ENCODE measurements around the gene BTBD1. TPM values are rescaled to one million over a fixed set of nuclear protein-coding genes. Genes with fewer than 3 reads are reported as not detected.

The BTBD1 gene
- 47.6 and 62.1 TPM in 2 replicates for total RNA-seq

- H3K4me3 ChIP-seq (ENCODE audit: low read depth, low read length), result peak within 1 kb of the TSS; percentile 86
- TF ChIP-seq CTCF (conservative IDR thresholded peaks at IDR 0.05; ENCODE audit: low read depth, low read length), result peak; percentile 6
- peak; percentile 30 for DNase-seq (ENCODE audit: low read depth)
These were observed at the start of gene BTBD1 for GRCh38 chr15:83066734-83067637. Gene BTBD1 (minus strand): TSS chr15:83067252. CDS start chr15:83067151, 101 bp downstream.

GRCh38 chr15:83115831-83116565 lies 48.9 kb upstream of the BTBD1 start:
- TF ChIP-seq CTCF (conservative IDR thresholded peaks at IDR 0.05; ENCODE audit: low read depth, low read length), result no peak
- H3K4me3 ChIP-seq (ENCODE audit: low read depth, low read length), result no peak overlapping the region
- DNase-seq (ENCODE audit: low read depth), result no peak

GRCh38 chr15:83115410-83115809 lies 48.4 kb upstream of the BTBD1 start:
- TF ChIP-seq CTCF (conservative IDR thresholded peaks at IDR 0.05; ENCODE audit: low read depth, low read length), result no peak
- no peak for DNase-seq (ENCODE audit: low read depth)

GRCh38 chr15:83114856-83115255 lies 47.8 kb upstream of the BTBD1 start:
- no peak overlapping the region for H3K4me3 ChIP-seq (ENCODE audit: low read depth, low read length)
- no peak for TF ChIP-seq CTCF (conservative IDR thresholded peaks at IDR 0.05; ENCODE audit: low read depth, low read length)
- DNase-seq (ENCODE audit: low read depth), result no peak

More at GRCh38 chr15:83115410-83115809, 48.4 kb upstream of the BTBD1 start:
- H3K4me3 ChIP-seq (ENCODE audit: low read depth, low read length), result no peak overlapping the region

GRCh38 chr15:83113881-83114674 lies 47.0 kb upstream of the BTBD1 start:
- H3K4me3 ChIP-seq (ENCODE audit: low read depth, low read length), result no peak overlapping the region
- DNase-seq (ENCODE audit: low read depth), result no peak
- no peak for TF ChIP-seq CTCF (conservative IDR thresholded peaks at IDR 0.05; ENCODE audit: low read depth, low read length)

GRCh38 chr15:83112956-83113299 lies 45.9 kb upstream of the BTBD1 start:
- TF ChIP-seq CTCF (conservative IDR thresholded peaks at IDR 0.05; ENCODE audit: low read depth, low read length), result no peak
- DNase-seq (ENCODE audit: low read depth), result no peak
- H3K4me3 ChIP-seq (ENCODE audit: low read depth, low read length), result no peak overlapping the region
